ENCODE data around the gene UBE2J1.

DNA sequence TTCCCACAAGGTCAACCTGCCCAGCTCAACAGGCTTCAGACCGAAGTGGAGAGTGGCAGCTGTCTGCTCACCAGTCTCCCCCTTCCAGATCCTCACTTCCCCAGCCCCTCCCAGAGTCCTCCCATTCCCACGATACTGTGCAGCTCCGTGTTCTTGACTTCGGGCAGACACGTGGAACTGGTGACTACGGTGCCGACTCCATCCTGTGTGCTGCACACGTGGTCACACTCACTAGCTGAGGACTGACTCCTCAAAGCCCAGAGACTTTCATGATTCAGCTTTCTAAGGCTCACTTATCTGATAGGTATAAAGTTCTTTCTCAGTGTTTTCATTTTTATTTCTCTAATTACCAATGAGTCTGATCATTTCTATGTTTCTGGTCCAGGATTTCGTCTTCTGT, 69.8 kb downstream of the UBE2J1 start:
- TF ChIP-seq CTCF (IDR thresholded peaks at IDR 0.05) (no peak), POLR2AphosphoS5 (IDR thresholded peaks at IDR 0.05) (no peak)

Data from upper lobe of left lung (tissue), 4 donors.